ENCODE results near the gene GLDC.

Gene GLDC

GRCh38 chr9:6489099-6489498 is 156.4 kb downstream of the GLDC start:
- no peak for DNase-seq

- DNase-seq = no peak
These were observed 157.1 kb downstream of the GLDC start for GRCh38 chr9:6488395-6488794.

- no peak for DNase-seq
These were observed 161.3 kb downstream of the GLDC start for GRCh38 chr9:6484210-6484609.

Data from NCI-H1092 (cell line).